ENCODE measurements around the gene HS6ST3.

Gene HS6ST3

DNA sequence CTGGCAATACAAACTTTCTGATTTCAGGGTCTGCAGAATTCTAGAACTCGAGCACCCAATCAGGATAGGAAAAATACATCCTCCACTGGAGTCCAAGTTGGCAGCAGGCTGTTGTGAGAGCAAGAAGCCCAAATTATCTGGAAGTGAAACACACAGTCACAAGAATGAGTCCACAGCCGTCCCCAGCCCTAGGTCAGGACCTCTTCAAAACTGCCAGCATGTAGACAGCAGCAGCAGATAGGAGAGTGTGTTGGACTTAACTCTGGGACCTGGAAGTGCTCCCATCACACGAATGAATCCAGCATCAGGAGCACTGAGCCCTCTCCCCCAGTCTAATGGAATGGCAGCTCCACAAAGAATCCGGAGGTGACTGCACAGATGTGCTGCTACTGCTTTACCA, 483.7 kb downstream of the HS6ST3 start:
- no peak for DNase-seq

DNA sequence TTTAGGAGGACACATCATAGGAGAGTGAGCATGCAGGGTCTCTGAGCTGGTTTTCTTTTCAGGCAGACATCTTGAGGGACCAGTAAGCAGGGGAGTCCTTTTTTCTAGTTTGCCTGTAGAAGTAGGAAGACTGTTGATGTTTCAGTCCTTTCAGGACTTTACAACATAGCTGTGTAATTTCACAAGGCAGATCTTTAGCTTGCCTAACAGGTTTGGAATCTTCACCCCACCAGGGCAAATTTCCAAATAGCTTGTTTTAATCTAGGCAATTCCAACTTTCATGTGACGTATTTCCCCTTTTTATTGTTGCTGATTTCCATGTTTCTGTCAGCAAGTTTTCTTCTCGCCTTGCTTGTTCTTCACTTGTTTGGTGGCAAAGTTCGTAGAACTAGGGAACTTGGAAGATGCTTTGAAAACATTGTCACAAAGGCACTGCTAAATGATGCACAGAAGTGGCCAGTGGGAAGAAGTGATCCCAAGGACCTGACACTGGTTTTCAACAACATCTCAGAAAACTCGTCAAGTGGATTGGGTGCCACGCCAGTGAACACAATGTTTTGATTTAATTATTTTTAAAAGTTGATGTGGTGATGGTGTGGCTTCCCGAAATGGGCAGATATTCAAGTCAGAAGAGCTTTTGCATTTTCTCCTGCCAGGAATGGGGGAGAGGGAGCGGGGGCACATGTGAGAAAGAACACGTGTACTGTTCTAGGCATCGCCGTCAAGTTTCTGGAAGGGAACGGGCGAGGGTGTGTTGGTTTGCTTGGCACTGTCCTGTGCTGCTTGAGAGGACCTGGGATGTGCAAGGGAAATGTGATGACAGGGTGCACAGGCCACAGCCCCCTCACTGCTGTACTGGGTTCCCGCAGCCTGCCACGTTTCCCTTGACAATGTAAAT, 485.8 kb downstream of the HS6ST3 start:
- no peak for DNase-seq

DNA sequence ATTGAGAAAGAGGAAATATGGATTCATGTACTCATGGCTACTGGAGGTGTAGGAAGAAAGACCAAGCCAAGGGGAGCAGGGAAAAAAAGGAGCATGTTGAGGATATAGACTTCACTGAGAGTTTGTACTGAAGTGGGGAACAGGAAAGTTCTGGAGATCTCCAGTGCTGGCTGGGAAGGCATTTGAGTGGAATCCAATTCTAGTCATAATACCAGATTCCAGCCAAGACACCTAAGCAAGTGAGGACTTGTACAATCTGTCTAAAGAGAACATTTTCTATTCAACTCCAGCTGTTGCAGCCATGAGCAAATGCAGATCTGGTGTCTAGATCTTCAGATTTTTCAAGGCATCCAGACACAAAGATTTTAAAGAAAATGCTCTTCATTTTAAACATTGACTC, 491.8 kb downstream of the HS6ST3 start:
- DNase-seq, result no peak

DNA sequence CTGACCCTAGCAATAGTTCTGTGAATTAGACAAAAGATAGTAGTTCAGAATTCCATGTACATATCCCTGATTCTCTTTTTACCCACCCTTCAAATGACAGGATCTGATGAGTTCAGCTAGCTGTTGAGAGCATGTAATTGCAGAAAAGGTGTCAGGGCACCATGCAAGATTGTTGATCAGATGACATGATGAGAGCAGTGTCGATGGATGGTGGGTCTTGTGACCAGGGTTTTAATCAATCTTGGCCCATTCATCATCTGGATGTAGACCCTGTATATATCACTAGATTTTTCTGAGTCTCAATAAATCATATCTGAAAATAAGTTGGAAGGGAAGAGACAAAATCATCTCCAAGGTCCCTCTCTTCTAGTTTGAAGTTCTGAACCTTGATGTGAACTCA, 525.3 kb downstream of the HS6ST3 start:
- no peak for DNase-seq

DNA sequence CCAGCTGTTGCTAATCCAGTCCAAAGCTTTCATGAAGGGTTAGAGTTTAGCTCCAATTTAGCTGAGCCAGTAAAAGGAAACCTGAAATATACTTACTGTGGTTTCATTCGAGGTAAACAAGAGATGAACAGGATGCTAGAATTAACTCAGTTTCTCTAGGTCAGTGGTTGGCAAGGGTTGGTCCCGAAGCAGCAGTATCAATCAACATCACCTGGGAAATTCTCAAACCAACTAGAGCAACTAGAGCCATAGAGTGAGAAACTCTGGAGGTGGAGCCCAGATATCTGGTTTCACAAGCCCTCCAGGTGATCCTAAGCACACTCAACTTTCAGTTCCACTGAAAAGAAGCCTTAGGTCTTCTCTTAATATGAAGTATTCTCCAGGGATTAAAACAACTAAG, 527.6 kb downstream of the HS6ST3 start:
- no peak for DNase-seq

DNA sequence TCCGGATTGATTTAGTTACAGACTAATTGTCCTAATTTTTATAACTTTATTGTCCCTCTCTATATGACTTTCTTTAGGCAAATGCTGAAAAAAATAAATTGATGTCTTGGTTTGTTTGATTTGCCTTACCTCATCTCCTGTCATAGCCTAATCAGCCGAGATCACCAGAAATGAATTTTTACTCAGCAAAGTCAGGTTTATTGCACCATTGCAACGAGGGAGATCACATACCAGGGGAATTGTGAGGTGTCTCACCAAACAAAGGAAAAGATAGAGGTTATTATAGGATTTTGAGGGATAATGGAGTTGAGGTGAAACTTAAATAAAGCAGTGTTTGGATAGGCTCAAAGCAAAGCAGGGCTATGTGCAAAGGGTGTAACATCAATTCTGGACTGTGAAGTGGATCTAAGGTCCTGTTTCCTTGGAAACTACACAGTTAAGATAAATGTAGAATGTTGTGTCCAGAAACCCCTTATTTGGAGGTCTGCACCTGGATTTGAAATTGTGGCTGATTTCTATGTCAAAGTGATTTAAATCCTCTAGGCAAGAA, 531.8 kb downstream of the HS6ST3 start:
- DNase-seq, result no peak

DNA sequence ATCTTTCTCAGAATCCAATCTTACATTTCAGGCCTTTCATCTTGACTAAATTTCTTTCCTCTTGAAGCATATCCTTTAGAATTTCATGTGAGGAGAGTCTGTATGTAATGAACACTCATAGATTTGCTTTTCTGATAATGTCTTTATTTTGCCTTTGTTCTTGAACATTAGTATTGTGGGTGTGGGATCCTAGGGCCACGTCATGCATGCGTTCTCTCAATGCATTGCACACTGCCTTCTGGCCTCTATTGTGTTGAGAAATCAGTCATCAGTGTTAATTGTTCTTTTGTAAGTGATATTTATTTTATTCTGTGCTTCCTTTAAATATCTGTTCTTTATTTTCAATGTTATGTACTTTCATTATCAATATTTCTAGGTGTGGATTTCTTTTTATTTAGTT, 539.4 kb downstream of the HS6ST3 start:
- no peak for DNase-seq

DNA sequence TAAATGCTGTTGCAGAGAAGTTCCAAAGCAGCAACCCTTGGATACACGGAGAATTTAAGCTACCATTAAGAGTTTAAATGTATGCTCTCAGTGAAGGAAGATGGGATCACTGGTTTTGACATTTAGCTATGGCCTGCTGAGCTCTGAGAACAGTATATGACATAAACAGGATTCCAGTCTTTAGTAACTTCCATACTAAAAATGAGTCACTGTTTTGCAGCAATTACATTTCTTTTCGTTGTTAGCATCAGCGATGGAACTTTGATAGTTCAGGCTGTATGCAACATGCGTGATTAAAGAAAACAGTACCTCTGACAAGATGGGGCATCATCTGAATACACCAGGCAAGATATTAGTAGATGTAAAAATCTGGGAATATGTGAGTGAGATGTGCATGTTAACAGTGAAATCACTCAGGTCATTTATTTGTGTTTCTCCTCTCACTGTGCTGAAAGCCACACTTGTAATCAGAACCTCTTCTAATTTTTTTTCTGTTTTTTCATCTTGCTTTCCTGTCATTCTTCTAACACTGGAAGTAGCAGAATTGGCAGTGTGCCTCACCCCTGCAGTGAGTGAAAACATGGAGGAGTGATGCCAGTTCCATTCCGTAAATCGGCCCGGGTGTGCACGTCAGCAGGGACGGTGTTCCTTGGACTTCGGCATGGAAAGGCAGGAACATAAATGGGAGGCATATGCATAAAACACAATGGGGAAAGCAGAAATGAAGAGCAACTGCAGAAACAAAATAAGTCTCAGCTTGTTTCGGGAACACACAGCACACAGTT, 542.8 kb downstream of the HS6ST3 start:
- no peak for DNase-seq

DNA sequence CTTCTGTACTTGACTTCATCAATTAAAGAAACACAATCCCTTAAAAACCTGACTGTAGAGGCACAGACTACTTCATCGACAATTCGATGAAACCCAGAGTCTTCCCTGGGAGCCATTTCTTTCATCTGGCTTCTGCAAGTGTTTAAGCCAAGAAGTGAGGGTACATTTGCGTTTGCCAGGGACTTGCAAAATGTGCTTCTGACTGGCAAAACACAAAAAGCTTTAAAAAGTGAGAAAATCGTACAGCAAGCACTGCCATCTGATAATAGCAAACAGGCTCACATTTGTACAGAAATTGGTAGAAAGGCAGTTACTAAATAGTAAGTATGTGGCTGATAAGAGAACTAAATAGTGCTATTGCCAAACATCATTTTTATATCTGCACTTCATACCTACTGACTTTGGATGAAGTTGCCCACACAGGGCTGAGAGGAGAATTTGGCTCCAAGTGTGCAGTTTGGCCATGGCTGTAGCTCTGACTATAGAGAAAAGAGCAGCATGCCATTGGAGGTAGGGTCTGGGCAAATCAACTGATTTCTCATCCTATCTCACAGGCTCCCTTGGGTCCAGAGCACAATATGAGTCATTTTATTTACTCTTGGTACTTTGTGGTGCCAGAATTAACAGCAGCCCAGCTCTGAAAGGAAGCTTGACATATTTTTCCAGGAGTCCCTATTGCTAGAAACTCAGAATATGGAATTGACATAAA, 546.2 kb downstream of the HS6ST3 start:
- DNase-seq, result no peak

DNA sequence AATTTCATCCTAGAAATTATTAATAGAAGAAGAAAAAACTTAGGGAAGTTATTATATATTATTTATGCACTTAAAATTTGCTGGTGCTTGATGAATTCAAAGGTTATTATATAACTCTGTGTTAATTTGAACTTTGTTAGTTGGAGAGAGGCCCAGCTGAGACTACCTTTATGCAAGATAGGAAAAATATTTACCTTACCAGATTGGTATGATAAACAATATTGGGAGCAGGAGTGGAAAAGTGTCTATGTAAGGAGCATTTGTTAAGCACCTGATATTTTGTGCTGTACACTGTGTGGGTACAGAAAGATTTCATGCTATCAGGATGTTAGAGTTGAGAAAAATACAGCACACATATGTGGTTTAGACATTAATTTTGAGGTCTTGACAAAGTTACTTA, 547.1 kb downstream of the HS6ST3 start:
- DNase-seq, result no peak

DNA sequence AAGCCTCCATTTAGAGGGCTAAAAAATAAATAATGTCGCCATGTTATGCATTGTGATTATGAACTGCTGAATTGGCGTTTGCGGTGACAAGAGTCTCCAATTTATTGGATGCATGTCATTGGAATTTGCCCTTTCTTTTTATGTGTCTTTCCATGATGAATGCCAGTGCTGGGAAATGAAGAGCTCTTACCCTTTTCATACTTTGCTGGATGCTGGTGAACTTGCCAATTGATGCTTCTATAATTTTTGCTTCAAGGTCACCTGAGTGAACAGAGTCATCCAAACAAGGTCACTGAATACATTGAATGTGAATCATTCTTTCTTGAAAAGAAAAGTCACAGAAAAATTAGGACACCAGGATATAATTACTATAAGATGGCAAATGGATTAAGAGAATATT, 556.2 kb downstream of the HS6ST3 start:
- no peak for DNase-seq

DNA sequence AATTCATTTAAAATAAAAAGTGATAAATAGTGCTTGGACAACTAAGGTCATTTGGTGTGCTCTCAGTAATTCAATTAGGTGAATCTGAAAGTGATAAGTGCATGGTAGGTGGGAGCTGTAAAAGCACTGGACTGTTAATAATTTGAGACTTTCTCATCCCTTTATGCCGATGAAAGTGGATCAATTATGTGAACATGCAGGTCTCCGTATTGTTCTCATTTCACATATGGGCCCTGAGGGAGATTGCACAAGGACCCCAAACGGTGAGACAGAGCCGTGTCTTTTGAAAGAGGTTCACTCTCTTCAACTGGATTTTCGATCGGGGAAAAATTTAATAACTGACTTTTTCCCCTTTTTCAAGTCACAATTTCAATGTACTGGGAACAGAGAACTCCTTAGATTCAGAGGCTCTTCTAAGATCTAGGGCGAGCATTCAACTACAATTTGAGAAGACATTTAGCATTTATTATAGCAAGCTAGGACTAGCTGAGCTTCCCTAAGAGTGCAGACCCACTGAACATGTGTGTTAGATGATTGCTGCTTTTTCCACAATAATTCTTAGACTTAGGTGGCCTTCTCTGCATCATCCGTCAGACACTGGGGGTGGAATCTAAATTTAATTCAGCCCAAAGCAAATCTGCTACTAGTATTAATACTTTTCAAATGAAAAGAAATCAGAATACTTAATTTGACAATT, 556.8 kb downstream of the HS6ST3 start:
- DNase-seq, result no peak

DNA sequence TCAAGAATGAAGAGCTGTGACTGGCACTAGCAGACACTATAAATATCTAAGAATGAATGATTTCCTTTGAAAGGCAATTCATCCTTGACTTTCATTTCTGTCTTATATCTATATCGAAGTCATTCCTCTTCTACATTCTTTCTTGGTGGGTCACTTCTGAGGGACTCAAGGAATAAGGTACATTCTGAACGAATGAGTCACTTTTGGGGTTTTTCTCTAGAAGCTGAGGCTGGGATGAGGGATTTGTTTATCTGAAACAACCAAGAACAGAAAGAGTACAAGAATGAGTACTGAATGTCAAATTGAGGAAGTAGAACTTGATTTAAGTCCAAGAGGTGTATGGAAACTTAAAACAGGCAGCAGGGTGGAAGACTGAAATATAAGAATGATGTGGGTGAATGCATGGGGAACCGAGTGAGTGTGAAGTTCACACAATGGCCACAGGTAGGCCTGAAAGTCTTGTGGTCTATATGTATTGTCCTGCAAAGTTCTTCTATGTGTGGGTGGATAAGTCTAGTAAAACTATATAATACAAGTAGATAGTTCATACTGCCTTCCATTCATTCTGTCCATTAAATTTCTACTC, 560.5 kb downstream of the HS6ST3 start:
- no peak for DNase-seq

DNA sequence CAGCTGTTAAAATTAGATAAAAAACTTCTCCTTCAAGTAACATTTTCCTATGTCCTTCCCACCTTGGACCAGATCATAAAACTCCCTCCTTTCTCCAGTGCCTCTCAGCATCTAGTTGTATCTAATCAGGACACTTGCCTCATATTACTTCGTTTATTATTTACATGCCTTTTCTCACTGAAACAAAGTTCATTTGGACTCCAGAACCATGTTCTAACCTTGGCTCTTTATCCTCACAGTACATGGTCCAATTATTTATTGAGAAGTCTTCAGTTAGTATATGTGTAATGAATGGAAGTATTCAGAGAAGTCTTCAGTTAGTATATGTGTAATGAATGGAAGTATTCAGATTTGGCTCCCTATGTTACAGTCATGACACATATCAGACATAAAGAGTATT, 561.7 kb downstream of the HS6ST3 start:
- DNase-seq, result no peak

DNA sequence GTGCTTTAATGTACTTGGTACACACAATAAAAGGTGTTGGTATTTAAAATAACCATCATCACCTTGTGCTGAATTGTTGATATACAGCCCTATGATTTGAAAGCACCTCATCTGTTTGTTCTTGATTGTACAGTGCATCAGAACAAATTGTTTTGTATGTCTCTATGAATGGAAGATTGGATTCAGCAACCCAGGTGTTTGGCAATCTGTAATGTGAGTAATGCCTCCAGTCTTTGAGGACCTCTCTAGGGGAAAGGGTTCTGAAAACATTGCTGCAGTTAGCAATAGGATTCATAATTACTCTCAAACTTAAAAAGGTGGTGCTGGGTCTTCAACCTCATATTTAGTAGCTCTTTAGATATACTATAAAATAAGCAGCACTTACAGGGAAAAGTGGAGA, 562.6 kb downstream of the HS6ST3 start:
- DNase-seq, result no peak

DNA sequence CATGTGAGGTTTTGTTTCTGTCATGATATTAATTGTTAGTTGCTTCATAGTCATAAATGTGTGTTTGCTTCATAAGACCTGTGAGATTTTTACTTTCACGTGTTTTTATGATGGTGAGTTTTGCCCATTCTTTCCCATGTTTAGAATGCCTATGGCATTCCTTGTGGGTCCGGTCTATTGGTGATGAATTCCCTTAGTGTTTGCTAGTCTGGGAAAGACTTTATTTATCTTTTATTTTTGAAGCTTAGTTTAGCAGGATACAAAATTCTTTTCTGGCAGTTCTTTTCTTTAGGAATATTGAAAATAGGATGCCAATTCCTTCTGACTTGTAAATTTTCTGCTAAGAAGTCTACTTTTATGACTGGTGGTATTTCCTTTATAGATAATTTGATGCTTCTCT, 571.7 kb downstream of the HS6ST3 start:
- no peak for DNase-seq

DNA sequence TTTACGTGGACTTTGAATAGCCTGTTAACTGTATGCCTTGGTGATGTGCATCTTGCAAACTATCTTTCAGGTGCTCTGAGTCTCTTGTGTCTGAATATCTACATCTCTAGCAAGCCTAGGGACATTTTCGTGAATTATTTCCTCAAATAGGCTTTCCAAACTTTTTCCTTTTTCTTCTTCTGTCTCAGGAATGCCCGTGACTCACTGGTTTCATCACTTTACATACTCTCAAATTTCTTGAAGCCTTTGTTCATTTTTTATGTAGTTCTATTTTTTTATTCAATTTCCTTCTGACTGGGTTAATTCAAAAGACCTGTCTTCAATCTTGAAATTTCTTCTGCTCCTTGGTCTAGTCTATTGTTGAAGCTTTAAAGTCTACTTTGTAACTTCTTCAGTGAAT, 572.1 kb downstream of the HS6ST3 start:
- no peak for DNase-seq

DNA sequence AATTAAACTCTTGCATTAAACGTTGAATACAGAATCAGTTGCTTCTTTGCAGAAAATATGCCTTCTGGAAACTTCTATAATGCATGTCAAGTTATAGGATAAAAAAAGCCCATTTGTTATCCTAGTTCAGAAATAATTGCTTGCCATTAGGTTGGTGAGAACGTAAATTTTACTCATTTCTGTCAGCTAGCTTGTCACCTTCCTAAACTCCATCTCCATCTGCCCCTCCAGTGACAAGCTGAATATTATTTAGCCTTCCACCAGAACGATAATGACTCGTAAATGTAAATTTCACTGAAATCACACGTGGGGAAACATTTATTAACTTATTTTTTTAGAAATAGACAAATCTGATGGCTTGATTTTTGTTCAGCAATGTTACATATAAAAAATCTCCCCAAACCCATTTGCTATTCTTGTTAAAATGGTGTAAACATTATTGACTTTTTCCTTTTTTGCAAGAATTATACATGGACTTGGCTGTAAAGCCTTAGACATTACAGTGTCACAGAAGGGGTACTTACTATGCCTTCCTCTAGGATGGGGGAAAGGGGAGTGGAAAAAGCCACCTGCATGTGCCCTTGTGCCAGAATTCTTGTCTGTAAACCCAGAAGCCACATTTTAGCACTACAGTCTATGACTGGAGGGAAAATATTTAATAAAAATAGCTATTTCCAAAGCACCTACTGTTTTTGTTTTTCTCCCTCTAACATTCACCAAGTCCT, 577.5 kb downstream of the HS6ST3 start:
- no peak for DNase-seq

DNA sequence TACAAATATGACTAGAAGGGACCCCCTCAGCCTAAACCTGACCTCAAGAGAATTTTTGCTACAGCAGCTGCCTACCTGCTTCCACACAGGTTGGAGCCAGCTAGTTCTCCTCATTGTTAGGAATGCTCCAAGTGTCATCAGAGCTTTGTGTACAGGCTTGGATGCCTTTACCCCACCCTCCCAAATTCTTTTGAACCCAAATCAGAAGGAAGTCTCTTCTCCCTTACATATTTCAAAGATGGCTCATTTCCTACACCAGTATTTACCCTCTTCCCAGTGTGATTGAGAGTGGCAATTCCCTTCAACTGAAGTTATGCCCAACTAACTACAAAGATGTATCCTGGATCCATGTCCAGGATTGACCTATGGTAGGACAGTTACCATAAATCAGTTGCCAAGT, 581.2 kb downstream of the HS6ST3 start:
- DNase-seq, result no peak

DNA sequence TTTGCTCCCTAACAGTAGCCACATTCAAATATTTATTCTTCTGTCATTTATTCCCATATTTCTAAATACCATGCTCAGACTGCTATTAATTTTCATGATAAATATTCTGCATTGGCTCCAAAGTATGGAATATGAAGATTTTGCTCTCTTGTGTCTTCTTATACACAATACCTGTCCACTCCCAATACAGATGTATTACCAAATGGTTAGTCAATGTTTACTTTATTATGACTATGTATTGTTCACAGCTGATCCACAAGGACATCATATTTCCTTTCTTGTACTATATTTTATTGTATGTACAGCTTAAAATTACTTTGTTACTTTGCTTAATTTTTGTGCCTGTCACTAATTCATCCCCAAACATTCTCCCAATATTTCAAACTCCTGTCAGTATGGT, 582.1 kb downstream of the HS6ST3 start:
- DNase-seq, result no peak

DNA sequence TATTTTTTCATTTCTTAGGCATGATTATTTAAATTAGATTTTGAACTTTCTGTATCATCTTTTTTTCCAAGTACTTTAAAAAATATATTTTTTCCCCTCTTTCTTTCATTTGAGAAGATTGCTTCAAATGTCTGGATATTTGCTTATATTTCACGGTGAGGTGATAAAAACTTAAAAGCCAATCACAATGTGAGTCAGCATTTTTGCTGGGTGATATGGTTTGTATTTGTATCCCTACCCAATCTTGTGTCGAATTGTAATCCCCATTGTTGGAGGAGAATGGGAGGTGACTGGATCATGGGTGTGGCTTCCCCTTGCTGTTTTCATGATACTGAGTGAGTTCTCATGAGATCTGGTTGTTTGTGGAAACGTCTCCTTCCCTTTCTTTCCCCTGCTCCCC, 583.9 kb downstream of the HS6ST3 start:
- DNase-seq, result no peak

DNA sequence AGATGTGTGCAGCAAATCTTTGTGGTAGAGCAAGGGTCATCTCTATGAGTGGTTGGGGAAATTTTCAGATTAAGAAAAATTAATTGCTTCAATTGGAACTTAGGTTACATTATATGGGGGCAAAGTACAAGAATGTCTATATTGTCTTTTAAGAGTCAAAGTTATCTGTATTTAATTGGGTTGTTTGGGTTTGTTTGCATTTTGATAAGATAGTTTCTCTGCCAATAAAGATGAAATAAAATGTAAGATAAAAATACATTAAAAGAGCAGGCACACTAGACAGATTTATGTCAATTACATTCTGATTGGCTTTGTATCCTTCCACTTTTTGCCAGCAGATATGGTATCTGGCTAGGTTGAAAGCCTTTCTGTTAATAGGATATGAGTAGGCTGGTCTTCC, 587.1 kb downstream of the HS6ST3 start:
- DNase-seq, result no peak

All from CD4-positive, alpha-beta T cell treated with Interleukin-12 subunit alpha and Interleukin-12 subunit beta, for 1 hour (primary cell).